Neural crest cell (in vitro differentiated cells): ENCODE data around the gene COMT. TPM values are rescaled to one million over a fixed set of nuclear protein-coding genes. Genes with fewer than 3 reads are reported as not detected.
"Not testable (repeated sequence)": the region's sequence is repeated elsewhere in the genome, so short reads cannot be mapped to it uniquely, and the experiment has no call there.

Experiments used
- DNase-seq: peaks from one replicate; pipeline ENCODE4 v3.0.0; 2021; ENCODE audit warnings: low read depth, mixed read lengths, low spot score
- H3K27ac Mint-ChIP-seq: one replicate; pipeline ENCODE4 v1.8.0; 2021; ENCODE audit warnings: mild to moderate bottlenecking, mixed read lengths; ENCODE audit not compliant: unreplicated experiment
- H3K27me3 Mint-ChIP-seq: 2 replicates; pipeline ENCODE4 v1.8.0; 2021; ENCODE audit warnings: low read depth, mild to moderate bottlenecking, mixed read lengths
- H3K36me3 Mint-ChIP-seq: 2 replicates; pipeline ENCODE4 v1.8.0; 2021; ENCODE audit warnings: low read depth, mild to moderate bottlenecking, mixed read lengths
- H3K4me1 Mint-ChIP-seq: 2 replicates; pipeline ENCODE4 v1.8.0; 2021; ENCODE audit warnings: mixed read lengths
- H3K4me3 Mint-ChIP-seq: one replicate; pipeline ENCODE4 v1.8.0; 2021; ENCODE audit warnings: mild to moderate bottlenecking, mixed read lengths
- H3K9me3 Mint-ChIP-seq: 2 replicates; pipeline ENCODE4 v1.8.0; 2021; ENCODE audit warnings: mixed read lengths
- total RNA-seq: library from RNA; stranded (reverse); gene quantifications from 2 replicates; pipeline ENCODE4 v1.2.1, GENCODE V29; 2021
- TF ChIP-seq, protein P1 (sequence below): fragments of 200-600 bp; sonication (generic); conservative IDR thresholded peaks from 2 replicates; pipeline ENCODE4 v1.5.0; 2021; ENCODE audit warnings: antibody characterized with exemption, mild to moderate bottlenecking

Gene COMT
- total RNA-seq, 1 donor from 2014 or later = 86.4 TPM

DNA sequence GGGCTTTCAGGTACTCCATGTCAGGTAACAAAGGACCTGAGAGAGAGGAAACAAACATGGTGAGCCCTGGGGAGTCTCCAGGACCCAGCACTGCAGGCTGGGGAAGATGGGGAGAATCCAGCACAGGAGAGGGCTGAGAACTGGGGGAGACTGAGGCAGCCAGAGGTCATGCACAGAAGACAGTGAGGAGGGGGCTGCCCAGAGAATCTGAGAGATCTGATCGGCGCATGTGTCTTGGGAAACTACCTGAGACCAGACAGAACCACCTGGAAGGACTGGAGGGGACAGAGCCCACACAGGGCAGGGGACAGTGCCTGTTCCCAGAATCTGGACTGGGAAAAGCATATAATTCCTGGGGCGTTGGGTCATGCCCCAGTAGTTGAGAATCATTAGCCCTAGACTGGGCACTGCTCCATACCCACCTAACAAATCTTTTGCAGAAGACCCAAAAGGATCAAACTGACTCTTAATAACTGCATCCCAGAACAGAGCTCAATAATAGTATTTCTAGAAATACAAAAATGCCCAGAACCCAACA lies 20.0 kb upstream of the COMT start:
- DNase-seq = no peak
- Mint-ChIP-seq H3K4me1 (no peaks in the 10 kb centered on the region), H3K36me3 (no peaks in the 10 kb centered on the region), H3K4me3 (no peak overlapping the region), H3K27ac (no peak overlapping the region), H3K9me3 (no peaks in the 10 kb centered on the region), H3K27me3 (no peaks in the 10 kb centered on the region)
- TF ChIP-seq, protein P1, sequence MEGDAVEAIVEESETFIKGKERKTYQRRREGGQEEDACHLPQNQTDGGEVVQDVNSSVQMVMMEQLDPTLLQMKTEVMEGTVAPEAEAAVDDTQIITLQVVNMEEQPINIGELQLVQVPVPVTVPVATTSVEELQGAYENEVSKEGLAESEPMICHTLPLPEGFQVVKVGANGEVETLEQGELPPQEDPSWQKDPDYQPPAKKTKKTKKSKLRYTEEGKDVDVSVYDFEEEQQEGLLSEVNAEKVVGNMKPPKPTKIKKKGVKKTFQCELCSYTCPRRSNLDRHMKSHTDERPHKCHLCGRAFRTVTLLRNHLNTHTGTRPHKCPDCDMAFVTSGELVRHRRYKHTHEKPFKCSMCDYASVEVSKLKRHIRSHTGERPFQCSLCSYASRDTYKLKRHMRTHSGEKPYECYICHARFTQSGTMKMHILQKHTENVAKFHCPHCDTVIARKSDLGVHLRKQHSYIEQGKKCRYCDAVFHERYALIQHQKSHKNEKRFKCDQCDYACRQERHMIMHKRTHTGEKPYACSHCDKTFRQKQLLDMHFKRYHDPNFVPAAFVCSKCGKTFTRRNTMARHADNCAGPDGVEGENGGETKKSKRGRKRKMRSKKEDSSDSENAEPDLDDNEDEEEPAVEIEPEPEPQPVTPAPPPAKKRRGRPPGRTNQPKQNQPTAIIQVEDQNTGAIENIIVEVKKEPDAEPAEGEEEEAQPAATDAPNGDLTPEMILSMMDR = no peak

DNA sequence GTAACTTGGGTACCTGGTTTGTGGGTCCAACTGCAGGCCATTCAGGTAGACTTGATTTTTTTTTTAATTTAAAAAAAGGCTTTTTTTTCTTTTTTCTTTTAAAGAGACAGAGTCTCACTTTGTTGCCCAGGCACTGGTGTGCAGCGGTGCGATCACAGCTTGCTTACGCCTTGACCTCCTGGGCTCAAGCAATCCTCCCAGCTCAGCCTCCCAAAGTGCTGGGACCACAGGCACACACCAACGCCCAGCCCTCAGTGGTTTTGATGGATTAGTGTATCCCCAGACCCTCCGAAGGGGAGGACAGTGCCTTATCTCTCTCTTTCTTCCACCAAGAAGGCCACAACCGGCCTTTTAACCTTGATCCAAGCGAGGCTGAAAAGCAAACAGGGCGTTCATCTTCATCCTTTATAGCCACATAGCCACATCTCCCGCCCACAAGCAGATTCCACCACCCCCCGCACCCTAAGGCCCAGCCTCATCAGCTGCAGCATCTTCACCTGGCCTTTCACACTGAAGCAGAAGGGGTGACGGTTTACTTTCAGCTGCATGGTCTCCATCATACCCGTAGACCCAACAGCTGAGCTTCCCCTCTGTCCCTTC lies 17.6 kb upstream of the COMT start:
- Mint-ChIP-seq H3K27ac (no peak overlapping the region), H3K27me3 (no peaks in the 10 kb centered on the region), H3K9me3 (no peaks in the 10 kb centered on the region), H3K36me3 (no peaks in the 10 kb centered on the region), H3K4me3 (no peak overlapping the region), H3K4me1 (no peaks in the 10 kb centered on the region)
- no peak for DNase-seq
- TF ChIP-seq, protein P1 = no peak

DNA sequence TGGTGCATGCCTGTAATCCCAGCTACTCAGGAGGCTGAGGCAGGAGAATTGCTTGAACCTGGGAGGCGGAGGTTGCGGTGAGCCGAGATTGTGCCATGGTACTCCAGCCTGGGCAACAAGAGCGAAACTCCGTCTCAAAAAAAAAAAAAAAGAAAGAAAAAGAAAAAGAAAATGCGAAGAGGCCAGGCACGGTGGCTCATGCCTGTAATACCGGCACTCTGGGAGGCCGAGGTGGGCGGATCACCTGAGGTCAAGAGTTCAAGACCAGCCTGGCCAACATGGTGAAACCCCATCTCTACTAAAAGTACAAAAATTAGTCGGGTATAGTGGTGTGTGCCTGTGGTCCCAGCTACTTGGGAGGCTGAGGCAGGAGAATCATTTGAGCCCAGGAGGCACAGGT lies 15.5 kb upstream of the COMT start:
- H3K27ac Mint-ChIP-seq, H3K36me3 Mint-ChIP-seq, H3K4me3 Mint-ChIP-seq, DNase-seq, H3K4me1 Mint-ChIP-seq, H3K27me3 Mint-ChIP-seq, H3K9me3 Mint-ChIP-seq: not testable (repeated sequence)

DNA sequence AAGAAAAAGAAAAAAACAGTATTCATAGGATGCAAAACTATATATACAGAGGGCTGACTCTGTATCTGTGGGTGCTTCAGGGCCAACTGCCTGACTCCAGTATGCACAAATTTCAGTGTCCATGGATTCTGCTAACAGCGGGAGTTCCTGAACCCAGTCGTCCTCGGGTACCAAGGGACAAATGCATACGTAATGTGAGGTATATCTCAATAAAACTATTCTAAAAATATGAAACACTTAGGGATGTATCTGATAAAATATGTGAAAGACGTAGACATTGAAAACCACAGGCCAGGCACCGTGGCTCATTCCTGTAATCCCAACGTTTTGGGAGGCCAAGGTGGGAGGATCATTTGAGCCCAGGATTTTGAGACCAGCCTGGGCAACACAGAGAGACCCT lies 13.9 kb upstream of the COMT start:
- no peak for DNase-seq
- Mint-ChIP-seq H3K4me1 (no peaks in the 10 kb centered on the region), H3K27me3 (no peaks in the 10 kb centered on the region), H3K36me3 (no peaks in the 10 kb centered on the region), H3K4me3 (no peak overlapping the region), H3K9me3 (no peaks in the 10 kb centered on the region), H3K27ac (no peak overlapping the region)
- TF ChIP-seq, protein P1 = no peak

DNA sequence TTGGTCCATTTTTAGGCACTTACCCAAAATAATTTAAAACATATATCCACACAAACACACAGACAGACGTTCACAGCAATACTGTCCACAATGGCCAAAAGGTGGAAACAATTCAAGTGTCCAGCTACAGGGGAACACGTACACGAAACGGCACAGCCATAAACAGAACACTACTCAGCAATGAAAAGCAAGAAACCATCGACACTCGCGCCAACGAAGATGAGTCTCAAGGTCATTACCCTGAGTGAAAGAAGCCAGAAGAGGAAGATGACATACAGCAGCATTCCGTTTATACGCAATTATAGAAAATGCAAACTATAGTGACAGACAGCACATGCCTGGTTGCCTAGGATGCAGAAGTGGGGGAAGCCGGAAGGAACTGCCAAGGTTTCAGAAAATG lies 13.4 kb upstream of the COMT start:
- no peaks in the 10 kb centered on the region for H3K27me3 Mint-ChIP-seq
- TF ChIP-seq, protein P1 = no peak

More for the DNA sequence above, 13.4 kb upstream of the COMT start:
- DNase-seq = no peak
- H3K9me3 Mint-ChIP-seq = no peaks in the 10 kb centered on the region
- no peaks in the 10 kb centered on the region for H3K36me3 Mint-ChIP-seq
- H3K4me3 Mint-ChIP-seq = no peak overlapping the region
- H3K4me1 Mint-ChIP-seq = no peaks in the 10 kb centered on the region
- no peak overlapping the region for H3K27ac Mint-ChIP-seq
